ENCODE results near the gene ZDHHC12.

Gene ZDHHC12

GRCh38 chr9:128731691-128732090, 7.8 kb upstream of the ZDHHC12 start:
- Histone ChIP-seq H3K4me2 (ENCODE audit: low read depth, low read length, poor library complexity, severe bottlenecking) (no peak overlapping the region), H3K27me3 (ENCODE audit: low read length) (no peaks in the 10 kb centered on the region), H3F3A (ENCODE audit: insufficient read depth) (no peaks in the 10 kb centered on the region), H3K79me2 (ENCODE audit: insufficient read depth, low read length) (peaks cover 7% of the 10 kb centered on the region; the same call in 1 of the 2 replicates), H3K9ac (ENCODE audit: low read length) (no peak overlapping the region), H3K4me3 (ENCODE audit: insufficient read depth, low read length, poor library complexity, severe bottlenecking) (no peak overlapping the region), H3K9me3 (ENCODE audit: insufficient read depth, low read length) (no peaks in the 10 kb centered on the region), H3K9me2 (replicated peaks; ENCODE audit: insufficient read depth, low read length) (no peaks in the 10 kb centered on the region), H4K20me1 (ENCODE audit: low read depth, low read length) (no peaks in the 10 kb centered on the region), H3K27ac (ENCODE audit: low read depth, low read length) (no peak overlapping the region), H3K36me3 (ENCODE audit: low read length) (no peaks in the 10 kb centered on the region), H2AFZ (ENCODE audit: low read depth, low read length, severe bottlenecking) (no peak overlapping the region)
- TF ChIP-seq, protein P1, sequence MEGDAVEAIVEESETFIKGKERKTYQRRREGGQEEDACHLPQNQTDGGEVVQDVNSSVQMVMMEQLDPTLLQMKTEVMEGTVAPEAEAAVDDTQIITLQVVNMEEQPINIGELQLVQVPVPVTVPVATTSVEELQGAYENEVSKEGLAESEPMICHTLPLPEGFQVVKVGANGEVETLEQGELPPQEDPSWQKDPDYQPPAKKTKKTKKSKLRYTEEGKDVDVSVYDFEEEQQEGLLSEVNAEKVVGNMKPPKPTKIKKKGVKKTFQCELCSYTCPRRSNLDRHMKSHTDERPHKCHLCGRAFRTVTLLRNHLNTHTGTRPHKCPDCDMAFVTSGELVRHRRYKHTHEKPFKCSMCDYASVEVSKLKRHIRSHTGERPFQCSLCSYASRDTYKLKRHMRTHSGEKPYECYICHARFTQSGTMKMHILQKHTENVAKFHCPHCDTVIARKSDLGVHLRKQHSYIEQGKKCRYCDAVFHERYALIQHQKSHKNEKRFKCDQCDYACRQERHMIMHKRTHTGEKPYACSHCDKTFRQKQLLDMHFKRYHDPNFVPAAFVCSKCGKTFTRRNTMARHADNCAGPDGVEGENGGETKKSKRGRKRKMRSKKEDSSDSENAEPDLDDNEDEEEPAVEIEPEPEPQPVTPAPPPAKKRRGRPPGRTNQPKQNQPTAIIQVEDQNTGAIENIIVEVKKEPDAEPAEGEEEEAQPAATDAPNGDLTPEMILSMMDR (IDR thresholded peaks at IDR 0.05; ENCODE audit: insufficient read depth, low read length, poor library complexity, severe bottlenecking), result no peak
- TF ChIP-seq EZH2phosphoT487 (conservative IDR thresholded peaks at IDR 0.05; ENCODE audit: low read length), result no peak

DNA sequence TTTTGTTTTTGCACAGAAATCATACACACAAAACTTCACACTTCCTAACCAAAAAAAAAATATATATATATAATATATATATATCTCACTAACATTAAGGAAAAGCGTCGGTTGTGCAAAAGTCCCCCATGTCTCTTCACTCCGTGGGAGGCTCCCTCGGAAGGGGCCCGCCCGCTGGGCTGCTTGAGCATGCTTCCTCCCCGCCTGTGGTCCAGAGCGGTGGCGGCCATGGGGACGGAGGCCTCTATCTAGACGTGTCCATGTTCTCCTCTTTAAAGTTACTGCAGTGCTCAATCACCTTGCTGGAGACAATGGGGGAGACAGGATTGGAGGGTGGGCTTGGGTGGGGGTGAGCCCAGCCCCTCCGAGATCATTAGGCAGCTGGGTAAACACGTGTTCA, 7.2 kb upstream of the ZDHHC12 start:
- no peaks in the 10 kb centered on the region for H3K27me3 ChIP-seq (ENCODE audit: low read length)
- H3F3A ChIP-seq (ENCODE audit: insufficient read depth), result no peaks in the 10 kb centered on the region
- H2AFZ ChIP-seq (ENCODE audit: low read depth, low read length, severe bottlenecking), result no peak overlapping the region
- no peak overlapping the region for H3K4me2 ChIP-seq (ENCODE audit: low read depth, low read length, poor library complexity, severe bottlenecking)
- H3K4me3 ChIP-seq (ENCODE audit: insufficient read depth, low read length, poor library complexity, severe bottlenecking), result no peak overlapping the region
- peaks cover 8% of the 10 kb centered on the region; the same call in 1 of the 2 replicates for H3K79me2 ChIP-seq (ENCODE audit: insufficient read depth, low read length)
- H3K9me2 ChIP-seq (replicated peaks; ENCODE audit: insufficient read depth, low read length), result no peaks in the 10 kb centered on the region
- H3K9me3 ChIP-seq (ENCODE audit: insufficient read depth, low read length), result no peaks in the 10 kb centered on the region
- no peak overlapping the region for H3K9ac ChIP-seq (ENCODE audit: low read length)
- TF ChIP-seq, protein P1 (IDR thresholded peaks at IDR 0.05; ENCODE audit: insufficient read depth, low read length, poor library complexity, severe bottlenecking), result no peak
- no peak for TF ChIP-seq EZH2phosphoT487 (conservative IDR thresholded peaks at IDR 0.05; ENCODE audit: low read length)
- H3K27ac ChIP-seq (ENCODE audit: low read depth, low read length), result no peak overlapping the region
- H4K20me1 ChIP-seq (ENCODE audit: low read depth, low read length), result no peaks in the 10 kb centered on the region
- H3K36me3 ChIP-seq (ENCODE audit: low read length), result no peaks in the 10 kb centered on the region

- H3K9me2 ChIP-seq (replicated peaks; ENCODE audit: insufficient read depth, low read length), result no peaks in the 10 kb centered on the region
- H3K36me3 ChIP-seq (ENCODE audit: low read length), result no peaks in the 10 kb centered on the region
- H3F3A ChIP-seq (ENCODE audit: insufficient read depth), result no peaks in the 10 kb centered on the region
- TF ChIP-seq, protein P1 (IDR thresholded peaks at IDR 0.05; ENCODE audit: insufficient read depth, low read length, poor library complexity, severe bottlenecking), result no peak
- TF ChIP-seq EZH2phosphoT487 (conservative IDR thresholded peaks at IDR 0.05; ENCODE audit: low read length), result no peak
- no peak overlapping the region for H3K27ac ChIP-seq (ENCODE audit: low read depth, low read length)
- H3K9ac ChIP-seq (ENCODE audit: low read length), result no peak overlapping the region
- H3K9me3 ChIP-seq (ENCODE audit: insufficient read depth, low read length), result no peaks in the 10 kb centered on the region
- no peaks in the 10 kb centered on the region for H3K27me3 ChIP-seq (ENCODE audit: low read length)
- no peak overlapping the region for H2AFZ ChIP-seq (ENCODE audit: low read depth, low read length, severe bottlenecking)
- H3K4me3 ChIP-seq (ENCODE audit: insufficient read depth, low read length, poor library complexity, severe bottlenecking), result no peak overlapping the region
- no peak overlapping the region for H3K4me2 ChIP-seq (ENCODE audit: low read depth, low read length, poor library complexity, severe bottlenecking)
- peaks cover 12% of the 10 kb centered on the region; the same call in 1 of the 2 replicates for H3K79me2 ChIP-seq (ENCODE audit: insufficient read depth, low read length)
- H4K20me1 ChIP-seq (ENCODE audit: low read depth, low read length), result no peaks in the 10 kb centered on the region
Measured at GRCh38 chr9:128729766-128730517, 6.0 kb upstream of the ZDHHC12 start.

Data from SU-DHL-6 (cell line).